Measurements from ENCODE around the gene SMC6. TPM values are rescaled to one million over a fixed set of nuclear protein-coding genes. Genes with fewer than 3 reads are reported as not detected.

The SMC6 gene
- total and polyA plus RNA-seq, 10 of the 15 experiments (the other 5 are each of a cell fraction or from before 2014, with no cell fraction given): 12.8 to 63.8 (median 38.8) TPM

GRCh38 chr2:17634997-17635396 is 118.6 kb downstream of the SMC6 start:
- Histone ChIP-seq H3K27me3 (replicated peaks in 1 of 2; ENCODE audit: control insufficient read depth in 2 of 2, insufficient read depth in 2 of 2, low read length in 1 of 2) (no peaks in the 10 kb centered on the region), H2AFZ (ENCODE audit: control insufficient read depth, low read depth, low read length) (no peak overlapping the region), H3K9ac (ENCODE audit: control insufficient read depth, insufficient read depth, low read length) (no peak overlapping the region), H3K9me3 (replicated peaks; ENCODE audit: control insufficient read depth, insufficient read depth, low read length) (no peaks in the 10 kb centered on the region), H3K27ac (ENCODE audit: control insufficient read depth, insufficient read depth) (no peak overlapping the region), H3K4me2 (ENCODE audit: control insufficient read depth, insufficient read depth) (no peak overlapping the region), H3K4me3 (no peak overlapping the region), H3K36me3 (ENCODE audit: control insufficient read depth in 2 of 2, insufficient read depth in 2 of 2, low read length in 1 of 2) (no peaks in the 10 kb centered on the region), H3K4me1 (ENCODE audit: control insufficient read depth, insufficient read depth, low read length) (no peaks in the 10 kb centered on the region), H4K20me1 (ENCODE audit: control insufficient read depth, insufficient read depth) (no peaks in the 10 kb centered on the region), H3K79me2 (ENCODE audit: control insufficient read depth, insufficient read depth, low read length) (no peaks in the 10 kb centered on the region)
- SMC1A ChIA-PET (ENCODE audit: uncharacterized antibody, unreplicated experiment): interaction anchor here (0.7 to 2.4 kb wide), 2 partner anchors 8 to 11 kb away, joined by 3 to 11 read pairs; no protein-coding TSS in a partner anchor
- POLR2A ChIA-PET: no interaction called here
- intact Hi-C loops (cut with micrococcal nuclease; ENCODE audit: unreplicated experiment) (no loop called here), in situ Hi-C loops (cut with MboI) (no loop called here)
- 43% methylated on average over 4 of the region's 4 CpGs for WGBS (ENCODE audit: insufficient coverage, insufficient replicate concordance, low lambda C conversion rate, missing lambda C conversion rate)
- FAIRE-seq (no peak), DNase-seq (ENCODE audit: low read depth, low spot score) (no peak), ATAC-seq (no peak)
- no TSS peak for BruUV-seq (replicated peaks)
- RAD21 ChIA-PET (ENCODE audit: unreplicated experiment): interaction anchor here (0.8 to 1.6 kb wide), 2 partner anchors 11 to 36 kb away, joined by 3 to 5 read pairs; no protein-coding TSS in a partner anchor
- CTCF ChIA-PET: interaction anchor here (0.9 to 3.3 kb wide), 4 partner anchors 11 to 39 kb away, joined by 3 to 16 read pairs (median 7); no protein-coding TSS in a partner anchor
- TF ChIP-seq CREB1 (IDR thresholded peaks at IDR 0.05; ENCODE audit: low read depth): no peak

- 33% methylated on average over 4 of the region's 4 CpGs for WGBS (ENCODE audit: insufficient coverage, insufficient replicate concordance, low lambda C conversion rate, missing lambda C conversion rate)
- H3K79me2 ChIP-seq (ENCODE audit: control insufficient read depth, insufficient read depth, low read length): no peaks in the 10 kb centered on the region
- no peaks in the 10 kb centered on the region for H3K36me3 ChIP-seq (ENCODE audit: control insufficient read depth in 2 of 2, insufficient read depth in 2 of 2, low read length in 1 of 2)
- H2AFZ ChIP-seq (ENCODE audit: control insufficient read depth, low read depth, low read length): no peak overlapping the region
- TF ChIP-seq PBX3 (IDR thresholded peaks at IDR 0.05; ENCODE audit: insufficient replicate concordance, low read depth, low read length) (no peak), ZBTB11 (CRISPR knock-in tag; IDR thresholded peaks at IDR 0.05) (no peak), RBBP5 (conservative IDR thresholded peaks at IDR 0.05) (no peak), NBN (IDR thresholded peaks at IDR 0.05) (no peak), ZNF274 (IDR thresholded peaks at IDR 0.05; ENCODE audit: insufficient read depth, insufficient read length) (no peak), CEBPB (IDR thresholded peaks at IDR 0.05; ENCODE audit: borderline replicate concordance in 1 of 2, low read depth in 2 of 2, low read length in 2 of 2) (no peak)
- no peaks in the 10 kb centered on the region for H3K27me3 ChIP-seq (replicated peaks in 1 of 2; ENCODE audit: control insufficient read depth in 2 of 2, insufficient read depth in 2 of 2, low read length in 1 of 2)
- ChIA-PET RAD21 (ENCODE audit: unreplicated experiment) (no interaction called here), CTCF (interaction anchor here (1.9 to 3.5 kb wide), 2 partner anchors 16 to 150 kb away, joined by 4 to 25 read pairs; no protein-coding TSS in a partner anchor), SMC1A (ENCODE audit: uncharacterized antibody, unreplicated experiment) (no interaction called here), POLR2A (no interaction called here)
- FAIRE-seq (no peak), ATAC-seq (no peak), DNase-seq (ENCODE audit: low read depth, low spot score) (no peak)
- no peaks in the 10 kb centered on the region for H4K20me1 ChIP-seq (ENCODE audit: control insufficient read depth, insufficient read depth)
- H3K27ac ChIP-seq (ENCODE audit: control insufficient read depth, insufficient read depth): no peak overlapping the region
- no peak overlapping the region for H3K9ac ChIP-seq (ENCODE audit: control insufficient read depth, insufficient read depth, low read length)
- H3K4me2 ChIP-seq (ENCODE audit: control insufficient read depth, insufficient read depth): no peak overlapping the region
- no peak overlapping the region for H3K4me3 ChIP-seq
- no peaks in the 10 kb centered on the region for H3K9me3 ChIP-seq (replicated peaks; ENCODE audit: control insufficient read depth, insufficient read depth, low read length)
- in situ Hi-C loops (cut with MboI): no loop called here
- BruUV-seq (replicated peaks): no TSS peak
- intact Hi-C loops (cut with micrococcal nuclease; ENCODE audit: unreplicated experiment): no loop called here
- H3K4me1 ChIP-seq (ENCODE audit: control insufficient read depth, insufficient read depth, low read length): no peaks in the 10 kb centered on the region
These were observed 123.5 kb downstream of the SMC6 start for GRCh38 chr2:17630089-17630488.
